ENCODE data around the gene SGCA.
A peak's percentile ranks its signal among the peaks of the same experiment; 100 is the strongest.

SGCA gene

DNA sequence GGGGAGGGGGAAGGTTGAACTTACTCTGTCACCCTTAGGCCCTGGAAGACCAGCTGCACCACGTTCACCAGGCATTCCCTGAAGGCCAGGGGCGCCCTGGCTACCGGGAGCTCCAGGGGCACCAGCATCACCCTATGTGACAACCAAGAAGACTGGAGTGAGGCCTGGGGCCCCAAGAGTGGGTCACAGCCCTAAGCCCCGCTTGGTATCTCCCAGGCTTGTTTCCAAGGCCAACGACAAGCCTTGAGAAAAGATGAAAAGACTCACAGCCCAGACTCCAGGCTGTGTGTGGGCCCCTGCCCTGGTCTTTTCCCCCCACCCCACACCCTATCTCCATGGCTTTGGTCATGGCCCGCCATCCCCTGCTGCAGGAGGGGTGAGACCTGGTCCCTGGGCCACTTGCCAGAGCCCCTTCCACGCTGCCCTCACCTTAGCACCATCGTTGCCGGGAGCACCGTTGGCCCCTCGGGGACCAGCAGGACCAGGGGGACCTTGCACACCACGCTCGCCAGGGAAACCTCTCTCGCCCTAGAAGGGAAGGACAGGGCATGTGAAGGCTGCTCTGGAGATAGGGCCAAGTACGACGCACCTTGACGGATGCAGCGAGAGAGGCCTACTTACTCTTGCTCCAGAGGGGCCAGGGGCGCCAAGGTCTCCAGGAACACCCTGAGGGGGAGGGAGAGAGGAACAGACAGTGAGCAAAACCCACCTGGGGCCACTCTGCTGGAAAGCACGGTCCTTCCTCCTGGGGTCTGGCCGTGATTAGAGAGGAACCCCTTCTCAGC is 25.7 kb downstream of the SGCA start:
- Histone ChIP-seq H3K36me3 (ENCODE audit: control insufficient read depth, insufficient read depth, low read length) (peaks cover 99% of the 10 kb centered on the region), H3K9me3 (ENCODE audit: control insufficient read depth, low read length) (no peaks in the 10 kb centered on the region), H3K27ac (ENCODE audit: low read depth, low read length, severe bottlenecking) (no peak overlapping the region), H3K4me3 (ENCODE audit: extremely low read depth, insufficient read depth, low read length, poor library complexity, severe bottlenecking) (no peak overlapping the region), H3K4me1 (ENCODE audit: control insufficient read depth, insufficient read depth, low read length, poor library complexity, severe bottlenecking) (peaks cover 5% of the 10 kb centered on the region)
- 88 to 91% methylated on average over 17 to 19 of the region's 21 CpGs for WGBS, 2 experiments (ENCODE audit: insufficient coverage in 2 of 2)

DNA sequence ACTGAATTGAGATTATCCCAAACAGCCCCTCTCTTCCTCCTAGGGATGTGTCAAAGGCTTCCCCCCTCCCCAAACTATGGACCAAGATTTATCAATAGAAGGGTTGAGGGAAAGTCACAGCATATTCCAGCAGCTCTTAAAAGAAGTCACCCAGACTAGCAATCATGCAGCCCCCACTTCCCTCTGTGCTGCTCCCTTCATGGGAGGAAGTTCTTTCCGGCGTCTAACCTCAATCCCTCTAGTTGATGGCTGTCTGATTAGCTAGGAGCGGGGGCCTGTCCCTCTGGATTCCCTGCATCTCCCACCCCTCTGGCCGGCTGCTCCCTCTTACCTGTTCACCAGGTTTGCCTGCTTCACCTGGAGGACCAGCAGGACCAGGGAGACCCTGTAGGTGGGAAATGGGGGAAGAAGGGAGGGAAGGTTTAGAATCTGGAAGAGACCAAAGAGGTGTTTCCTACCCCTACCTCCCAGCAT is 26.4 kb downstream of the SGCA start:
- Histone ChIP-seq H3K9me3 (ENCODE audit: control insufficient read depth, low read length) (no peaks in the 10 kb centered on the region), H3K27ac (ENCODE audit: low read depth, low read length, severe bottlenecking) (no peak overlapping the region), H3K4me1 (ENCODE audit: control insufficient read depth, insufficient read depth, low read length, poor library complexity, severe bottlenecking) (no peaks in the 10 kb centered on the region), H3K36me3 (ENCODE audit: control insufficient read depth, insufficient read depth, low read length) (peaks cover 99% of the 10 kb centered on the region), H3K4me3 (ENCODE audit: extremely low read depth, insufficient read depth, low read length, poor library complexity, severe bottlenecking) (no peak overlapping the region)
- WGBS, 2 experiments (ENCODE audit: insufficient coverage in 2 of 2), result 96 to 100% methylated on average over 2 to 3 of the region's 4 CpGs

DNA sequence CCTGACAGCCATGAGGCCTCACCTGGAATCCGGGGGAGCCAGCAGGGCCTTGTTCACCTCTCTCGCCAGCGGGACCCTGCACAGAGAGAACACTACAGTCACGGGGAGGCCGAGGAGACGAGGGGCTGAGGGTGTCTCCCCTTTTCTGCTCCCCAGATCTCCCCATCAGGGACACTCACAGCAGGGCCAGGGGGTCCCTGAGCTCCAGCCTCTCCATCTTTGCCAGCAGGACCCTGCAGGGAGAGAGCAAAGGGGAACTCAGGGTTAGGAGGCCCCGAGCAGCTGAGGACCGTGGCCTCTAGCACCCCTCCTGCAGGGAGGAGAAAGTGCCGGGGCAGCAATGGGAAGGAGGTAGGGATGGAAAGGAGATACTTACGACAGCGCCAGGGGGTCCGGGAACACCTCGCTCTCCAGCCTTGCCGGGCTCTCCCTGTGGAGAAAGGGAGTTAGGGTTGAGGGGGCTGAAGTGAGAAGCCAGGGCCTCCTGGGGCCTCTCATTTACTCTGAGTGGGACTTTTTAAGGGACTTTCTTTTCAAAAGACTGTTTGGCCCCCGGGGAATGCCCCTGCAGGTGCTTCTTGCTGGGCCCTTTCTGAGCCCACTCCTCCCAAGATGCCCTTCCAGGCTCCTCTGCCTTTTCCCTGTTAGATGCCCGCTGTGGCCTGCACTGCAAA is 26.9 kb downstream of the SGCA start:
- peaks cover 99% of the 10 kb centered on the region for H3K36me3 ChIP-seq (ENCODE audit: control insufficient read depth, insufficient read depth, low read length)
- H3K27ac ChIP-seq (ENCODE audit: low read depth, low read length, severe bottlenecking), result no peak overlapping the region
- no peaks in the 10 kb centered on the region for H3K4me1 ChIP-seq (ENCODE audit: control insufficient read depth, insufficient read depth, low read length, poor library complexity, severe bottlenecking)
- H3K9me3 ChIP-seq (ENCODE audit: control insufficient read depth, low read length), result no peaks in the 10 kb centered on the region
- WGBS, 2 experiments (ENCODE audit: insufficient coverage in 2 of 2), result 92 to 95% methylated on average over 14 to 16 of the region's 16 CpGs
- H3K4me3 ChIP-seq (ENCODE audit: extremely low read depth, insufficient read depth, low read length, poor library complexity, severe bottlenecking), result no peak overlapping the region

DNA sequence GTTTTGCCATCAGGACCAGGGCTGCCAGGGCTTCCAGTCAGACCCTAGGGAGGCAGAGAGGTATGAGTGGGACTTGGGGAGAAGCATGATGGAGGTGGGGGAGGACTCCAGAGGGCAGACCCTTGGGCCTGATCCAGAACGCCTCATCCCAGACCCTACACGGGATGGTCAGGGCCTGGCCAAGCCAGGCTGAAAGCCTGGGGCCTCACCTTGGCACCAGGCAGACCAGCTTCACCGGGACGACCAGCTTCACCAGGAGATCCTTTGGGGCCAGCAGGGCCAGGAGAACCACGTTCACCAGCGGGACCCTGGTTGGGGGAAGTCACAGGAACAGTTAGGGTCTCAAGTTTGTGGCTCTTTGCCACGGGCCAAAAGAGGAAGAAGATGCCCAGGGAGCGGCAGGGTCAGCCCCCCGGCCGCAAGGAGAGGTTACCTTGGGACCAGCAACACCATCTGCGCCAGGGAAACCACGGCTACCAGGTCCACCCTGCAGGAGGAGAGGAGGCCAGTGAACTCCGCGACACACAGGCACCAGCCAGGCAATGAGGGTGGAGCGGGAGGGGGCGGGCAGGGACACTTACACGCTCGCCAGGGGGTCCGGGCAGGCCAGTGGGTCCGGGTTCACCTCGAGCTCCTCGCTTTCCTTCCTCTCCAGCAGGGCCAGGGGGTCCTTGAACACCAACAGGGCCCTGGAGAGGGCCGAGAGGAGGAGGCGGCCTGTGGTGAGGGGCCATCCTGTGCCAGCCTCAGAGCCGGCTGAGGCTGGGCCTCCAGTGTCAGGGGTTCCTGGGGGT is 28.5 kb downstream of the SGCA start:
- Histone ChIP-seq H3K4me3 (ENCODE audit: extremely low read depth, insufficient read depth, low read length, poor library complexity, severe bottlenecking) (no peak overlapping the region), H3K36me3 (ENCODE audit: control insufficient read depth, insufficient read depth, low read length) (peaks cover 99% of the 10 kb centered on the region), H3K27ac (ENCODE audit: low read depth, low read length, severe bottlenecking) (no peak overlapping the region), H3K4me1 (ENCODE audit: control insufficient read depth, insufficient read depth, low read length, poor library complexity, severe bottlenecking) (peaks cover 7% of the 10 kb centered on the region), H3K9me3 (ENCODE audit: control insufficient read depth, low read length) (no peaks in the 10 kb centered on the region)
- 89 to 95% methylated on average over 20 to 25 of the region's 25 CpGs for WGBS, 2 experiments (ENCODE audit: insufficient coverage in 2 of 2)

DNA sequence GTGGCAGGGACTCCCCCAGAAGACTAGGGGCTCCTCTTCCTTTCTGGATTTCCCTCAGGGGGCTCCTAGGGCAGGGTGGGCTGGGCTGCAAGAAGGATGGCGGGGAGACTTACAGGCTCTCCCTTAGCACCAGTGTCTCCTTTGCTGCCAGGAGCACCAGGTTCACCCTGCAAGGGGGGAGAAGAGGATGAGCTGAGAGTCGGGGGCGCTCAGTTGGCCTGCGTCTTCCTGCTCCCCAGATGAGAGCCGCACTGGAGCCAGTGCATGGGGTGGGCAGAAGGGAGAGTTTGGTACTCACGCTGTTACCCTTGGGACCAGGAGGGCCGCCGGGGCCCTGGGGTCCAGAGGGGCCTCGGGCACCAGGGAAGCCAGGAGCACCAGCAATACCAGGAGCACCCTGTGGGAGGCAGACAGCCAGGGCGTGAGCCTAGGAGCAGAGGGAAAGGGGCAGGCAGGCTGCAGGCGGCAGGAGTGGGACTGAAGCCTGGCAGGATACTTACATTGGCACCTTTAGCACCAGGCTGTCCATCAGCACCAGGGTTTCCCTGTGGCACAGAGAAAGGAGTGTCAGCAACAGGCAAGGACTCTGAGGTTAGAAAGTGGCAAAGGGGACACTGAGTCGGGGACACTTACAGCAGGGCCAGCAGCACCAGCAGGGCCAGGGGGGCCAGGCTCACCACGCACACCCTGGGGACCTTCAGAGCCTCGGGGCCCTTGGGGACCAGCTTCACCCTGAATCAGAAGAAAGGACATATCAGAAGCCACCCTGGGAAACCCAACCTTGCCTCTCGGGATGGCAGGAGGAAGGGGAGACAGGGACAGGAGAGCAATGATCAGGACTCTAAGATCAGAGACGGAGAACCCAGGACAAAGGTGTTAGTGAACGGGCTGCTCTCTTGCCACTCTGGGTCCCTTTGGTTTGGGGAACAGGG is 29.4 kb downstream of the SGCA start:
- Histone ChIP-seq H3K9me3 (ENCODE audit: control insufficient read depth, low read length) (no peaks in the 10 kb centered on the region), H3K4me1 (ENCODE audit: control insufficient read depth, insufficient read depth, low read length, poor library complexity, severe bottlenecking) (peaks cover 8% of the 10 kb centered on the region), H3K27ac (ENCODE audit: low read depth, low read length, severe bottlenecking) (no peak overlapping the region), H3K4me3 (ENCODE audit: extremely low read depth, insufficient read depth, low read length, poor library complexity, severe bottlenecking) (no peak overlapping the region), H3K36me3 (ENCODE audit: control insufficient read depth, insufficient read depth, low read length) (peaks cover 93% of the 10 kb centered on the region)
- 94 to 97% methylated on average over 16 to 17 of the region's 17 CpGs for WGBS, 2 experiments (ENCODE audit: insufficient coverage in 2 of 2)

DNA sequence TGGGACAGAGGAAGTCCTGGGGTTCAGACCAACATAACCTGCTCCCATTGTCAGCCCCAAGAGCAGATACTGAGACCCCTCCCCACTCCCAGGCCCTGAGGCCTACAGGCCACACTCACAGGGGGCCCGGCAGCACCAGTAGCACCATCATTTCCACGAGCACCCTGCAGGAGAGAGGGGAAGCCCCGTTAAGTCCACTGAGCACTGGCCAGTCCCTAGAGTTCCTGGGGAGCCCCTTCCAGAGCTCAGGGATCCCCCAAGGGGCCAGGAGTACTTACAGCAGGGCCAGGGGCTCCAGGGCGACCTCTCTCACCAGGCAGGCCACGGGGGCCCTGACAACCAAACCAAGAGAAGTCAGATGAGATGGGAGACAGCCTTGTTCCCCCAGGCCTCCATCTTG is 30.2 kb downstream of the SGCA start:
- 97 to 100% methylated on average over 4 to 5 of the region's 5 CpGs for WGBS, 2 experiments (ENCODE audit: insufficient coverage in 2 of 2)
- H3K9me3 ChIP-seq (ENCODE audit: control insufficient read depth, low read length), result no peaks in the 10 kb centered on the region
- peaks cover 8% of the 10 kb centered on the region for H3K4me1 ChIP-seq (ENCODE audit: control insufficient read depth, insufficient read depth, low read length, poor library complexity, severe bottlenecking)
- peaks cover 84% of the 10 kb centered on the region for H3K36me3 ChIP-seq (ENCODE audit: control insufficient read depth, insufficient read depth, low read length)
- no peak overlapping the region for H3K4me3 ChIP-seq (ENCODE audit: extremely low read depth, insufficient read depth, low read length, poor library complexity, severe bottlenecking)
- peak overlapping the region; percentile 16 for H3K27ac ChIP-seq (ENCODE audit: low read depth, low read length, severe bottlenecking)

DNA sequence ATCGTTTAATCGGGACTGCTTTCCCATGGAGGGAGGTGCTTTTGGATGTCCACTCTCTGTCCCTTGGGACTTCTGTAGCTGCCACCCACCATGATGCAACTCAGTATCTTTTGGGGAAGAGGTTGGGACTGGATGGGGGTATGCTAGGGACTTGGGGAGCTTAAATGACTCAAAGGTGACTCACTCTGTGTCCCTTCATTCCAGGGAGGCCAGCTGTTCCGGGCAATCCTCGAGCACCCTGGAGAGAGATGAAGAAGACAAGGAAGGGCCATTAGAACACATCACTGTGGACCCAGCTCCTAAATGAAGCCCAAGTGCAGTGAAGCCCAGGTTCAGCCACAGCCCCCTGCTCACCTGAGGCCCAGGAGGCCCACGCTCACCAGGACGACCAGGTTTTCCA is 31.0 kb downstream of the SGCA start:
- Histone ChIP-seq H3K27ac (ENCODE audit: low read depth, low read length, severe bottlenecking) (no peak overlapping the region), H3K4me3 (ENCODE audit: extremely low read depth, insufficient read depth, low read length, poor library complexity, severe bottlenecking) (no peak overlapping the region), H3K9me3 (ENCODE audit: control insufficient read depth, low read length) (no peaks in the 10 kb centered on the region), H3K36me3 (ENCODE audit: control insufficient read depth, insufficient read depth, low read length) (peaks cover 76% of the 10 kb centered on the region), H3K4me1 (ENCODE audit: control insufficient read depth, insufficient read depth, low read length, poor library complexity, severe bottlenecking) (peaks cover 11% of the 10 kb centered on the region)
- 95 to 100% methylated on average over 5 of the region's 6 CpGs for WGBS, 2 experiments (ENCODE audit: insufficient coverage in 2 of 2)

DNA sequence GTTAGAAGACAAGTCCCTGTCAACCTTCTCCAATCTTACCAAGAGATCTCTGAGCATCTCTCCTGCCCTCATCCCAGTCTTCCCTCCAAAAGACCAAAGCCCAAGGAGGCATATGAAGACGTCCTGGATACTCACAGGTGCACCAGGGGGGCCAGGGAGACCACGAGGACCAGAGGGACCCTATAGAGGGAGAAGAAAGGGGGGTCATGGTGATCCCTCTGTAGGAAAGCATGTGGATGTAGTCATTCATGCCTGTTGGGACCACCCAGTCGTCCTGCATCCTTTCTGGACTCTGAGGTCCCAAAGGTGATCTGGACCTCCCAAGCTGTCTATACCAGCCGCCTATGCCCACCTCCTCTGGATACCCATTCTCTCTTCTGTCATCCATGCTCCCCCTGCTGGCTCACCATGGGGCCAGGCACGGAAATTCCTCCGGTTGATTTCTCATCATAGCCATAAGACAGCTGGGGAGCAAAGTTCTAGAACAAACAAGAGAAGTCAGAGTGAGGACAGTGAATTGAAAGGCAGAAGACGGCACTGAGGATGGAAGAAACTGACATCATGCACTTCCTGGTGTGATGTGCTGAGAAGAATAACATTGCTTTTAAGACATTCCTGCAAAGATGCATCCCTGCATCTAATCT is 32.3 kb downstream of the SGCA start:
- Histone ChIP-seq H3K27ac (ENCODE audit: low read depth, low read length, severe bottlenecking) (no peak overlapping the region), H3K4me1 (ENCODE audit: control insufficient read depth, insufficient read depth, low read length, poor library complexity, severe bottlenecking) (peaks cover 21% of the 10 kb centered on the region), H3K9me3 (ENCODE audit: control insufficient read depth, low read length) (no peaks in the 10 kb centered on the region), H3K4me3 (ENCODE audit: extremely low read depth, insufficient read depth, low read length, poor library complexity, severe bottlenecking) (no peak overlapping the region), H3K36me3 (ENCODE audit: control insufficient read depth, insufficient read depth, low read length) (peaks cover 63% of the 10 kb centered on the region)
- WGBS, 2 experiments (ENCODE audit: insufficient coverage in 2 of 2), result 52 to 59% methylated on average over 4 to 6 of the region's 7 CpGs

DNA sequence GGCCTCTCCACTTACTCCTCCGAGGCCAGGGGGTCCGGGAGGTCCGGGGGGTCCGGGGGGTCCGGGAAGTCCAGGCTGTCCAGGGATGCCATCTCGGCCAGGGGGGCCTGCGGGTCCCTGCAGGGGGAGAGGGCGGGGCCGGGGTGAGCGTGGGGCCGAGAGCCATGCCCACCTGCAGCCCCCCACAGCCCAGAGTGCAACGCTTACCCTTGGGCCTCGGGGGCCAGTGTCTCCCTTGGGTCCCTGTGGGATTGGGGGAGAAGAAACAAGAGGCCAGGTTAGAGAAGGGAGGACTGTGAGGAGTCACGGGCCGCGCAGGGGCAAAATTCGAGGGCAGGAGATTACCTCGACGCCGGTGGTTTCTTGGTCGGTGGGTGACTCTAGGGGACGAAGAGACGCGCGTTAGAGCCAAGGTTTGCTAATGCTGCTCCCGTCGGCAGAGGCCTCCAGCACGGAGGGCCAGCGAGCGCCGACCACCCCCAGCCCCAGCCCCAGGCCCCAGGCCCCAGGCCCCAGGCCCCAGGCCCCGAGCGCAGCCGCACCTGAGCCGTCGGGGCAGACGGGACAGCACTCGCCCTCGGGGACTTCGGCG is 33.5 kb downstream of the SGCA start:
- 34 to 49% methylated on average over 26 to 27 of the region's 41 CpGs for WGBS, 2 experiments (ENCODE audit: insufficient coverage in 2 of 2)
- peaks cover 53% of the 10 kb centered on the region for H3K36me3 ChIP-seq (ENCODE audit: control insufficient read depth, insufficient read depth, low read length)
- no peaks in the 10 kb centered on the region for H3K9me3 ChIP-seq (ENCODE audit: control insufficient read depth, low read length)
- peak overlapping the region; percentile 80 for H3K4me3 ChIP-seq (ENCODE audit: extremely low read depth, insufficient read depth, low read length, poor library complexity, severe bottlenecking)
- peak overlapping the region; percentile 81 for H3K27ac ChIP-seq (ENCODE audit: low read depth, low read length, severe bottlenecking)
- H3K4me1 ChIP-seq (ENCODE audit: control insufficient read depth, insufficient read depth, low read length, poor library complexity, severe bottlenecking), result peaks cover 33% of the 10 kb centered on the region
